Endothelial cell of umbilical vein (primary cell): ENCODE data around the gene SIRT5. TPM values are rescaled to one million over a fixed set of nuclear protein-coding genes. Genes with fewer than 3 reads are reported as not detected.

Experiments used
- BruUV-seq: library from RNA; stranded (reverse); fragments of 400-500 nt; replicated peaks from 2 replicates; lab custom pipeline; 2021; lab: Mats Ljungman, UMichigan
- CTCF ChIA-PET: fragments of 300-600, 350-600 bp; sonication (Branson Sonifier 250); formaldehyde crosslinking; loops from one replicate; lab custom pipeline; 2021; ENCODE audit warnings: antibody characterized with exemption, inconsistent platforms; lab: Charles Lee
- POLR2A ChIA-PET: fragments of 300-600, 350-600 bp; sonication (Branson Sonifier 250); formaldehyde crosslinking; loops from one replicate; lab custom pipeline; 2021; ENCODE audit warnings: antibody characterized with exemption, inconsistent platforms; lab: Charles Lee
- DNase-seq: peaks from one replicate; pipeline ENCODE4 v3.0.0-alpha.2; 2011; ENCODE audit warnings: low read depth, low spot score
- FAIRE-seq: peaks from 2 replicates; lab custom pipeline; 2011; peaks lifted over from hg19 to GRCh38; lab: Jason Lieb, UNC
- H2AFZ ChIP-seq: 2 replicates; pipeline ENCODE4 v1.6.0; 2012; ENCODE audit warnings: low read depth, low read length, control low read depth, inconsistent platforms
- H3K27ac ChIP-seq: 2 replicates; pipeline ENCODE4 v1.5.1; 2011; ENCODE audit warnings: low read depth, mild to moderate bottlenecking, control low read depth, low read length, moderate library complexity; ENCODE audit not compliant: insufficient read depth
- H3K27me3 ChIP-seq, 2 experiments: 2 replicates each; pipeline versions ENCODE4 v1.6.0 to v1.6.1; 2011; ENCODE audit warnings: low read length in 2 of 2, mixed read lengths in 1 of 2; ENCODE audit not compliant: control insufficient read depth in 2 of 2, insufficient read depth in 2 of 2
- H3K36me3 ChIP-seq, 2 experiments: 2 replicates in 1 of 2; 3 replicates in 1 of 2; pipeline ENCODE4 v1.5.1; 2011; ENCODE audit warnings: low read length in 2 of 2, mild to moderate bottlenecking in 1 of 2, moderate library complexity in 1 of 2; ENCODE audit not compliant: control insufficient read depth in 2 of 2, insufficient read depth in 2 of 2; ENCODE audit errors: extremely low read depth in 1 of 2
- H3K4me1 ChIP-seq: 3 replicates; pipeline ENCODE4 v1.5.1; 2011; ENCODE audit warnings: mild to moderate bottlenecking, low read length; ENCODE audit not compliant: control insufficient read depth, insufficient read depth; ENCODE audit errors: extremely low read depth
- H3K4me2 ChIP-seq: 2 replicates; pipeline ENCODE4 v1.6.1; 2011; ENCODE audit warnings: low read length, control low read depth, mixed read lengths; ENCODE audit not compliant: insufficient read depth
- H3K4me3 ChIP-seq, 3 experiments: fragments of 200-600 bp in 1 of 3; sonication (generic), shearing (Covaris generic) in 1 of 3; replicated peaks in 1 of 3; 2 replicates each; pipeline ENCODE4 v1.5.1; 2011 to 2016; ENCODE audit warnings: control low read depth in 3 of 3, low read length in 3 of 3, mild to moderate bottlenecking in 2 of 3, inconsistent platforms in 1 of 3, low read depth in 1 of 3, moderate library complexity in 1 of 3; ENCODE audit not compliant: insufficient read depth in 1 of 3
- H3K79me2 ChIP-seq: 2 replicates; pipeline ENCODE4 v1.6.0; 2012; ENCODE audit warnings: low read length, inconsistent platforms; ENCODE audit not compliant: control insufficient read depth, insufficient read depth
- H3K9ac ChIP-seq: replicated peaks from 2 replicates; pipeline ENCODE3; 2011; ENCODE audit warnings: low read length, control low read depth; ENCODE audit not compliant: insufficient read depth; ENCODE audit errors: extremely low read depth
- H3K9me1 ChIP-seq: replicated peaks from 3 replicates; pipeline ENCODE4 v1.6.0; 2011; ENCODE audit warnings: mild to moderate bottlenecking, low read length; ENCODE audit not compliant: control insufficient read depth, insufficient read depth; ENCODE audit errors: extremely low read depth
- H3K9me3 ChIP-seq: replicated peaks from 2 replicates; pipeline ENCODE4 v1.5.1; 2012; ENCODE audit warnings: low read length, inconsistent platforms; ENCODE audit not compliant: control insufficient read depth, insufficient read depth
- H4K20me1 ChIP-seq: replicated peaks from 2 replicates; pipeline ENCODE3; 2011; ENCODE audit warnings: mild to moderate bottlenecking, low read length; ENCODE audit not compliant: control insufficient read depth, insufficient read depth; ENCODE audit errors: extremely low read depth
- EZH2 ChIP-seq: IDR thresholded peaks from 2 replicates; pipeline ENCODE4 v1.6.1; 2012; ENCODE audit warnings: borderline replicate concordance, low read depth, mild to moderate bottlenecking, moderate library complexity, low read length, inconsistent platforms; ENCODE audit not compliant: severe bottlenecking
- FOS ChIP-seq: IDR thresholded peaks from 2 replicates; pipeline ENCODE4 v1.6.1; 2011; ENCODE audit warnings: mild to moderate bottlenecking, low read length, moderate library complexity, borderline replicate concordance; ENCODE audit not compliant: insufficient read depth
- GATA2 ChIP-seq: IDR thresholded peaks from 2 replicates; pipeline ENCODE4 v1.7.0; 2011; ENCODE audit warnings: low read depth, mild to moderate bottlenecking, moderate library complexity, mixed read lengths, low read length; ENCODE audit not compliant: insufficient read length, insufficient read depth
- JUN ChIP-seq: IDR thresholded peaks from 2 replicates; pipeline ENCODE4 v1.6.1; 2011; ENCODE audit warnings: borderline replicate concordance, low read depth; ENCODE audit not compliant: insufficient read length, insufficient read depth
- MYC ChIP-seq: IDR thresholded peaks from one replicate; pipeline ENCODE4 v1.6.1; 2011; ENCODE audit warnings: mild to moderate bottlenecking, low read depth, low read length
- POLR2A ChIP-seq: IDR thresholded peaks from 2 replicates; pipeline ENCODE4 v1.6.1; 2012; ENCODE audit warnings: low read depth, mild to moderate bottlenecking, control low read depth, low read length
- POLR2AphosphoS5 ChIP-seq: IDR thresholded peaks from 2 replicates; pipeline ENCODE4 v1.6.1; 2012; ENCODE audit warnings: low read depth, mild to moderate bottlenecking, control low read depth, low read length, moderate library complexity; ENCODE audit not compliant: insufficient read depth
- dilution Hi-C: fragments of 300-500 bp; cut with MboI; formaldehyde crosslinking; loops from one replicate; pipeline ENCODE4 v1.15.0; 2019; ENCODE audit warnings: low sequenced_read_pairs; ENCODE audit not compliant: extremely low pct_ligation_motif_present
- intact Hi-C: fragments of 100-400 bp; cut with micrococcal nuclease; formaldehyde crosslinking; loops from one replicate; pipeline ENCODE4 v1.10.0; 2022
- polyA plus RNA-seq, 4 experiments: library from polyadenylated mRNA; depleted of rRNA in 3 of 4; stranded (reverse) in 3 of 4; unstranded in 1 of 4; fragments of >200 nt; gene quantifications; 2 replicates each; pipeline versions ENCODE4 v1.2.1 to v1.2.3, GENCODE V29; 2011 to 2012; ENCODE audit warnings: missing spikeins in 1 of 4
- total RNA-seq: library from RNA; stranded (reverse); gene quantifications from 2 replicates; pipeline ENCODE4 v1.2.3, GENCODE V29; 2021
- TF ChIP-seq, protein P1 (sequence below): IDR thresholded peaks from 2 replicates; pipeline ENCODE4 v1.6.1; 2011; ENCODE audit not compliant: insufficient read depth, insufficient read length
- TF ChIP-seq, protein P2 (sequence below), 2 donors: IDR thresholded peaks; 1 replicate in 1 of 2; 2 replicates in 1 of 2; pipeline ENCODE4 v1.5.1; 2011; ENCODE audit warnings: low read length in 2 of 2, mild to moderate bottlenecking in 2 of 2, moderate library complexity in 2 of 2, control low read depth in 1 of 2, inconsistent platforms in 1 of 2, low read depth in 1 of 2; ENCODE audit not compliant: insufficient read depth in 1 of 2; ENCODE audit errors: extremely low read depth in 1 of 2

Gene SIRT5
- total and polyA plus RNA-seq, 2 donors (not counting 3 experiments of a cell fraction or from before 2014, with no cell fraction given), result 4.7 to 7.2 TPM

DNA sequence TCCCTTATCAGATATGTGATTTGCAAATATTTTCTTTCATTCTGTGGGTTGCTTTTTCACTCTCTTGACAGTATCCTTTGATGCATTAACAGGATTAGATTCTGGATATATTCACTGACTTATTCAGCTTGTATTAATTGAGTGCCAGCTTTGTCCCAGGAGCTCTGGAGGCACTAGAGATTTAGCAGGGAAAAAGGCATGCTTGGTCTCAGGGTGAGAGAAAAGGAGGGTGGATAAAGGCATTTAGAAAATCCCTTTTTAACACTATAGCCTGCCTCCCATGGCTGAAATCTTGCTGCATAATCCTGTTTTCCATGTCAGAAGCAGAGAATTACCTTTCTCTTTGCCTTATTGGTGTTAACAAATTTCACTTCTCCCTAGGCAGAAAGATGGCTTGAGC lies 28.5 kb upstream of the SIRT5 start:
- CTCF ChIA-PET, result interaction anchor here (1.0 to 1.3 kb wide), 2 partner anchors 12 to 29 kb away, joined by 4 read pairs; no protein-coding TSS in a partner anchor

More for the DNA sequence above, 28.5 kb upstream of the SIRT5 start:
- Histone ChIP-seq H3K36me3 (no peaks in the 10 kb centered on the region), H3K4me2 (no peak overlapping the region), H3K9ac (no peak overlapping the region), H2AFZ (no peak overlapping the region), H3K27ac (no peak overlapping the region), H3K27me3 (no peaks in the 10 kb centered on the region), H3K79me2 (no peaks in the 10 kb centered on the region), H3K4me1 (no peaks in the 10 kb centered on the region), H3K9me3 (no peaks in the 10 kb centered on the region), H4K20me1 (no peaks in the 10 kb centered on the region), H3K4me3 (no peak overlapping the region), H3K9me1 (no peaks in the 10 kb centered on the region)
- intact Hi-C loops, result no loop called here
- FAIRE-seq, result no peak
- POLR2A ChIA-PET, result no interaction called here
- dilution Hi-C loops, result no loop called here
- BruUV-seq, result no TSS peak
- TF ChIP-seq, protein P1, sequence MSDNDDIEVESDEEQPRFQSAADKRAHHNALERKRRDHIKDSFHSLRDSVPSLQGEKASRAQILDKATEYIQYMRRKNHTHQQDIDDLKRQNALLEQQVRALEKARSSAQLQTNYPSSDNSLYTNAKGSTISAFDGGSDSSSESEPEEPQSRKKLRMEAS, result no peak
- TF ChIP-seq JUN, result no peak
- no peak for TF ChIP-seq POLR2A
- TF ChIP-seq FOS, result no peak
- TF ChIP-seq POLR2AphosphoS5, result no peak
- TF ChIP-seq MYC, result no peak
- TF ChIP-seq GATA2, result no peak
- no peak for TF ChIP-seq EZH2
- TF ChIP-seq, protein P2, sequence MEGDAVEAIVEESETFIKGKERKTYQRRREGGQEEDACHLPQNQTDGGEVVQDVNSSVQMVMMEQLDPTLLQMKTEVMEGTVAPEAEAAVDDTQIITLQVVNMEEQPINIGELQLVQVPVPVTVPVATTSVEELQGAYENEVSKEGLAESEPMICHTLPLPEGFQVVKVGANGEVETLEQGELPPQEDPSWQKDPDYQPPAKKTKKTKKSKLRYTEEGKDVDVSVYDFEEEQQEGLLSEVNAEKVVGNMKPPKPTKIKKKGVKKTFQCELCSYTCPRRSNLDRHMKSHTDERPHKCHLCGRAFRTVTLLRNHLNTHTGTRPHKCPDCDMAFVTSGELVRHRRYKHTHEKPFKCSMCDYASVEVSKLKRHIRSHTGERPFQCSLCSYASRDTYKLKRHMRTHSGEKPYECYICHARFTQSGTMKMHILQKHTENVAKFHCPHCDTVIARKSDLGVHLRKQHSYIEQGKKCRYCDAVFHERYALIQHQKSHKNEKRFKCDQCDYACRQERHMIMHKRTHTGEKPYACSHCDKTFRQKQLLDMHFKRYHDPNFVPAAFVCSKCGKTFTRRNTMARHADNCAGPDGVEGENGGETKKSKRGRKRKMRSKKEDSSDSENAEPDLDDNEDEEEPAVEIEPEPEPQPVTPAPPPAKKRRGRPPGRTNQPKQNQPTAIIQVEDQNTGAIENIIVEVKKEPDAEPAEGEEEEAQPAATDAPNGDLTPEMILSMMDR (IDR thresholded peaks at IDR 0.05; ENCODE audit: extremely low read depth in 1 of 2, insufficient read depth in 1 of 2, low read depth in 1 of 2, low read length in 2 of 2), result no peak
- no peak for DNase-seq
